ENCODE data around the gene GDA.
A peak's percentile ranks its signal among the peaks of the same experiment; 100 is the strongest.

The GDA gene

GRCh38 chr9:72188232-72188631 is 39.0 kb downstream of the GDA start:
- no peak for TF ChIP-seq CTCF (IDR thresholded peaks at IDR 0.05)

GRCh38 chr9:72193478-72193881 is 44.2 kb downstream of the GDA start:
- TF ChIP-seq CTCF (IDR thresholded peaks at IDR 0.05): no peak

- TF ChIP-seq CTCF (IDR thresholded peaks at IDR 0.05): no peak
Measured at GRCh38 chr9:72199238-72199637, 50.0 kb downstream of the GDA start.

- no peak for TF ChIP-seq CTCF (IDR thresholded peaks at IDR 0.05)
Measured at GRCh38 chr9:72200452-72200851, 51.2 kb downstream of the GDA start.

- TF ChIP-seq CTCF (IDR thresholded peaks at IDR 0.05): no peak
Measured at GRCh38 chr9:72202009-72202408, 52.8 kb downstream of the GDA start.

GRCh38 chr9:72203205-72203803 is 54.1 kb downstream of the GDA start:
- TF ChIP-seq CTCF (IDR thresholded peaks at IDR 0.05): peak; percentile 71

- TF ChIP-seq CTCF (IDR thresholded peaks at IDR 0.05): no peak
Measured at GRCh38 chr9:72204062-72204461, 54.8 kb downstream of the GDA start.

- no peak for TF ChIP-seq CTCF (IDR thresholded peaks at IDR 0.05)
Measured at GRCh38 chr9:72205513-72205912, 56.3 kb downstream of the GDA start.
